Stimulated activated CD4-positive, alpha-beta T cell treated with anti-CD3 and anti-CD28 coated beads, Interleukin-1b, Interleukin-23, amount 100 ng/mL, for 24 hours (primary cell): Measurements from ENCODE around the gene ZNFX1.
"Not testable (repeated sequence)": the region's sequence is repeated elsewhere in the genome, so short reads cannot be mapped to it uniquely, and the experiment has no call there.

Experiments used
- DNase-seq, 4 experiments: peaks; one replicate each; pipeline ENCODE4 v3.0.0-alpha.2; 2020; ENCODE audit warnings: low read depth in 4 of 4, low spot score in 1 of 4

The ZNFX1 gene

DNA sequence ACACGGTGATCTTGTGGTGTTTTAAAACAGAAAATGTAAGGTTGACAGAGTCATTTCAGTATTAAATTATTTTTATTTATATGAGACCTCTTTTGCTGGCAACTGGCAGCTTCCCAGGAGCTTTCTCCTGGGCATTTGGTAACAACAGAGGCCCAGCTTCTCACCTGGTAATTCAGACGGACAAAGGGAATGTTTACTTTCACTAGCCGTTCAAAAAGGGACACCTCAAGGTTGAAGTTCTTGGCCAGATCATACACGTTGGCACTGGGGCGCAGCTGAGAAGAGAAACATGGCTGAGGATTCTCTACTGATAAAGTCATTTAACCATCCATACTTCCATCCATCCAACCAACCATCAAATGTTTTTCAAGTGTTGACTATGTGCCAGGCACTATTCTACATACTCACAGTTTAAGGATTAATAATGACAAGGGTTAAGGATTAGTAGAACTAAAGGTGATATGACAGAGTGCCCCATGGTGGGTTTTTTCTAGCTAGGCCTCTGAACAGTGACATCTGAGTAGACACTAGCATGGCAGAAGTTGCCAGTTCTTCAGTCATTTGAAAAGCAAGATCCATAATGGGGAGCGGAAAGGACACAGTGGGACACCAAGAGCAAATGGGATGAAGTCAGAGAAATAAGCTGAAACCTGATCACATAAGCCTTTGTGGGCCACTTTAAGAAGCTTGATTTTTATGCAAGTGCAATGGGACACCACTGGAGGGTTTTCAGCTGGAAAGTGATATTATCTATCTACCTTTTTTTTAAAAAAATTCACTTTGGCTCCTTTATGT lies 25.1 kb downstream of the ZNFX1 start:
- no peak for DNase-seq

- no peak for DNase-seq
Observed at GRCh38 chr20:49248879-49249665, 28.8 kb downstream of the ZNFX1 start.

DNA sequence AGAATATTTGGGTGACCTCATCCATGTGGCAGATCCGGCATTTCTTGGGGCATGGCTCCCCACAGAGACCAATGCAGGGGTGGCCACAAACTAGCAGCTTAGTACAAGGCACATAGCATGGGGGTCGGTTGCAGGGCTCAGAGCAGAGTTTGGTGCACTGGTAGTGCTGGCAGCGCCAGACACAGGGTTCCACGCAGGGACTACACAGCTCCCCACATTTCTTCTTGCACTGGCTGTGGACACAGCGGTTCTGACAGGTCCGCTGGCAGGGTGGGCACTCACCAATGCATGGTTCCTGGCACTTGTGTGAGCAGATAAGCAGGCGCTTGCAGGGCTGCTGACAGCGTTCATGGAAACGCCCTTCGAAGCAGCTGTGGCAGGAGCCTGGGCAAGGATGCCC lies 29.6 kb downstream of the ZNFX1 start:
- DNase-seq, result no peak

DNA sequence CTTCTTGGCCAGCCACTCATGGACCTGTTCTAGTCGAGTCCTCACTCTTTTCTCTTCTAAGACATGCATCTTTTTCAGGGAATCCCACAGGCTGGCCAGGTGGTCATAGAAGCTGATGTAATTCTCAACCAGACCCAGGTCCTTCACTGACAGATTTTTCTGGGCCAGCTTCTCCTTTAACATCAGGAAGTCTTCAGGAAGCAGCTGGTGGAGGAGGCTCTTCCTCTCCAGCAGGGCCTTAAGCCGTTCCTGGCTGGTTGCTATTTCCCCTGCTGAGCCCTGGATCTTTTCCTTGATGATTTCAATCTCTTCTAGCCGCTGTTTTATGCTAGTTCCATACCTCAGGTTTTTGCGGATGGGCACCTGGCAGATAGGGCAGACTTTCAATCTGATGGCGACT lies 30.1 kb downstream of the ZNFX1 start:
- DNase-seq, result no peak

- DNase-seq, result no peak
Observed at GRCh38 chr20:49247169-49247723, 30.6 kb downstream of the ZNFX1 start.

DNA sequence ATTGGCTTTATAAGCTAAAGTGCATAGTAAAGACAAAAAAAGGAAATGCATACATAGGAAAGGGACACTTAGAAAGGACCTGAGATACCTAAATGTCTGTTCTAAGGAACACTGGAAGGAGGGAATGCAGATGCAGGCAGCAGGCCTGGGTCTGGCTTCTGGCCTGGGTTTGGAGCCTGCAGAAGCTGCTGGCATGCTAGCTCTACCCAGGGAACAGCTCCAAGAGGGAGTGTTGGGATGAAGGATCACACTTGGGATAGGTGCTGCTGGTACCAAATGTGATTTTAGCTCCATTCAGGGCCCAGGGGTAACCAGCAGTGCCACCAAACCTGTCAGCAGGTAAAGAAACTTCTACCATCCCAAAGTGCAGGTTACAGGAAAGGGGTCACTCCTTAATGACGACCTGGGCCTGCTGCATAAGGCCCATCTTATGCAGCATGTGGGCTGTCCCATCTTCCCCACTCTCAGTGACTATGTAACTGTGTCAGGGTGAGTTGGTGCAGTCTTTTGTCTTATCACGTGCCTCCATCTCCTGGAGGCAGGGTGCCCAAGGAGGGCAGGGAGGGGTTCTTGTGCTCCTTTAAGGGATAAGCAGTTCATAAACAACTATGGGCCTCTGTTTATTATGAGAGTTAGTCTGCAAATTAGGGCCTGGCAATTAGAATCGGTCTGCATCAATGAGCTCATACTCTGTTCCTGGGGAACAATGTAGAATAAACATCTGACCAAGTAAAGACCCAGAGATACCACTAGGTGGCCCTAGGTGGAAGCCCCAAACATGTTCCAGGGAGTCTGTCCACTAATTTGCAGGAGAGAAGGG lies 31.7 kb downstream of the ZNFX1 start:
- DNase-seq, result no peak

DNA sequence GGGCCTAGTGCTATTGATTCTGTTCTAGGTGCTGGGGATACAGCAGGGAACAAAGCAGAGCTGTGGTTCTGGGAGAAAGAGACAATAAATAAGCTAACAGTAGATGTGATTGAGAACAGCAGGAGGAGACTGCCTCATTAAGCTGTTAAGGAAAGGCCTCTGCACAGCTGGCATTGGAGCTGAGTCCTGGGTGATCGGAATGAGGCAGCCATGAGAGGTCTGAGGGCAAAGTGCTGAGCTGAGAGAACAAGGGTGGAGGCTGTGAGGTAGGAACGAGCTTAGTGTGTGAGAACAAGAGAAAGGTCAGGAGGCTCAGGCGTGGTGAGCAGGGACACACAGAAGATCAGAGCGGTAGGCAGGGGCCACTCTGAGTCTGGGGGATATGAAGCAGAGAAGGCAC lies 40.3 kb downstream of the ZNFX1 start:
- DNase-seq, result no peak

DNA sequence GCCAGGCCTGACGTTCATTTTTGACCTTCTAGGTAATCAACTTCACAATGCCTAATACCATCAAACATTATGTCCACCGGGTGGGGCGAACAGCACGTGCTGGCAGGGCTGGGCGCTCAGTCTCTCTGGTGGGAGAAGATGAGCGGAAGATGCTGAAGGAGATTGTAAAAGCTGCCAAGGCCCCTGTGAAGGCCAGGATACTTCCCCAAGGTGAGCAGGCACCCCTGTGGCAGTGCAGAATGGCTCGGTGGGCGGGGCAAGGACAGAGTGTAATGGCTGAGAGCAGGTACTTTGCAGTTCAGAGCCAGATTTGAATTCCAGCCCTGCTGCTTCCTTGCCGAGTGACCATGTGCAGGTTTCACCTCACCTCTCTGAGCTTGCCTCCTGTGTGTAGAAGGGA lies 41.6 kb downstream of the ZNFX1 start:
- DNase-seq, result no peak

DNA sequence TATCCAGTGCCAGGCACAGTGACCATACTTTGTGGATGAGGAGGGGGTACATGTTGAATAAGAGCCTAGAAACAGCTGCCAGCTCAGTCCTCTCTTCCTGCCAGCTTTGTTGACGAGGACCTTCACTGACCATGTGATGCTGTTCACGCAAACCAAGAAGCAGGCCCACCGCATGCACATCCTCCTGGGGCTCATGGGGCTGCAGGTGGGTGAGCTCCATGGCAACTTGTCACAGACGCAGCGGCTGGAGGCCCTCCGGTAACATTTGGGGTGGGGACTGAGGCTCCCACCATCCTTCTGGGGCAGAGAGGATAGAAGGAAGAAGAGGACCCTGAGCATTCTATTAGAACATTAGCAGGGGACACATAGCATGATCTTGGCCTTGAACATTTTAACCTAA lies 43.0 kb downstream of the ZNFX1 start:
- DNase-seq, result no peak

DNA sequence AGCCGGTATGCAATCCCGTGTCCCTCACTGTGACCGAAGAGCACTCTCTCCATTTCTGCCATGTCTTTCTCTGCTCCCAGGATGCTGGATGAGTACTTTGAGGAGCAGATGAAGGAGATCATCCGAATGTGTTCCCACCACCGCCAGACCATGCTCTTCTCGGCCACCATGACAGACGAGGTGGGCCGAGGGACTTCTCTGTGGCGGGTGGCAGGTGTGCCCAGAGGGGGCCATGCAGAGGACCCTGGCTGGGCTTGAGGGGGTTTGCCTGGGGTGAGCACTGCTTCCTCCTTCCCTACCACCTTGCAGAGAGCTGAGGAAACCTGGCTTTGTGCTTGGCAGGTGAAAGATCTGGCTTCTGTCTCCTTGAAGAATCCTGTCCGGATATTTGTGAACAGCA lies 44.6 kb downstream of the ZNFX1 start:
- DNase-seq, result no peak

DNA sequence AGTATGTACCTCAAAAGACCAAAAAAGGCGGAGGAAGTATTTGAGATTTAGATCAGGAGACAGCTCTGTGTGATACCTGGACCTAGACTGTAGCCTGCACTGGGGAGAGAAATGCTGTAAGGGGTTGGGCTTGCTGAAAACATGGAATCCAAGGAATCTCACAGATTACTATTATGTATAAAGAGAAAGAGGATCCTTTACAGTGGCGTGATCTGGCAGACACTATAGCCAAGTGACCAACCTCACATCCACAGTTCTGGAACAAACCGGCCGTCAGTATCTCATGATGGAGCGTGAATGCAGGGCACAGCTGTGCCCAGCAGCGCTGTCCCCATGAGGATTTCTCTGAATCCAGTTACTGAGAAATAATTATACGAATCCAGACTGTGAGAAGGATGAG lies 46.4 kb downstream of the ZNFX1 start:
- no peak for DNase-seq

- no peak for DNase-seq
Observed at GRCh38 chr20:49230561-49231133, 47.2 kb downstream of the ZNFX1 start.

GRCh38 chr20:49230021-49230420 lies 47.8 kb downstream of the ZNFX1 start:
- no peak for DNase-seq

- no peak for DNase-seq
Observed at GRCh38 chr20:49229381-49229780, 48.5 kb downstream of the ZNFX1 start.

GRCh38 chr20:49228676-49229075 lies 49.2 kb downstream of the ZNFX1 start:
- DNase-seq, result no peak

GRCh38 chr20:49225896-49226295 lies 52.0 kb downstream of the ZNFX1 start:
- no peak for DNase-seq

DNA sequence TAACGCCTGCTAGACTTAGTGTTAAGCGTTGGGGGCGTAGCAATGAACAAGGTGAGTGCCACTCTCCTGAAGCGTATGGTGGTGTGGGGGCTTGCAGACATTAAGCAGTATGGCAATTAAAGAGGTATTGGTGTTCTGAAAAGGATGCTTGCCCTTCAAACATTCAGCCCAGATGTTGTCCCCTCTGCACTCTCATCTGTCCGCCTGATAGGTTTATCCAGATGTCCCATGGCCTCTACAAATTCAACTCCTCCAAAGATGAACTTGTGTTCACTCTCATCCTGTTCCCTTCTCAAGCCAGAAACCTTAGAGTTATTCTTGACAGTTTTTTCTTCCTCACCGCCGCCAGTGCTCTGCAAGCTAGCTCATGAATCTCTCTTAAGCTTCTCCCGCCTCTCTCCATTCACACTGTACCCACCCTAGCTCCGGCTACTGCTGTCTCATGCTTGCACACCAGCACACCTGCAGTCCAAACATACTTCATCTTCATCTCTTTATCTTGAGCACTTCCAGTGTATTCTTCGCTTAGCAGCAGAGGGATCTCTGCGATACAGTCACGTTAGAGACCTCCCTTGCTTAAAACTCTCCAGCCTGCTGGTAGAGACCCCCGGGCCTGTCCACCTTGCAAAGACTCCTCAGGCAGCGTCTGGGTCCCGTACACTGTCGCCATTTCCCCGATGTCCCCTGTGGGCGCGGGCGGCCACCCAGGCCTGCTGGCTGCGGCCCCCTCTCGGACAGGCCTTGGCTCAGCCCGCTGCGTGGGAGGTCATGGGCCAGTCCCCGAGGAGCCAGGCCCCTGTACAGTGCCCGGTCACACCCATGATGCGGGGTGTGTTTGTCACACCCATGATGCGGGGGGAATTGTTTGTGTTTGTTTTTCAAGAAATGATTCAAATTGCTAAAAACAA lies 57.7 kb downstream of the ZNFX1 start:
- DNase-seq, result no peak

DNA sequence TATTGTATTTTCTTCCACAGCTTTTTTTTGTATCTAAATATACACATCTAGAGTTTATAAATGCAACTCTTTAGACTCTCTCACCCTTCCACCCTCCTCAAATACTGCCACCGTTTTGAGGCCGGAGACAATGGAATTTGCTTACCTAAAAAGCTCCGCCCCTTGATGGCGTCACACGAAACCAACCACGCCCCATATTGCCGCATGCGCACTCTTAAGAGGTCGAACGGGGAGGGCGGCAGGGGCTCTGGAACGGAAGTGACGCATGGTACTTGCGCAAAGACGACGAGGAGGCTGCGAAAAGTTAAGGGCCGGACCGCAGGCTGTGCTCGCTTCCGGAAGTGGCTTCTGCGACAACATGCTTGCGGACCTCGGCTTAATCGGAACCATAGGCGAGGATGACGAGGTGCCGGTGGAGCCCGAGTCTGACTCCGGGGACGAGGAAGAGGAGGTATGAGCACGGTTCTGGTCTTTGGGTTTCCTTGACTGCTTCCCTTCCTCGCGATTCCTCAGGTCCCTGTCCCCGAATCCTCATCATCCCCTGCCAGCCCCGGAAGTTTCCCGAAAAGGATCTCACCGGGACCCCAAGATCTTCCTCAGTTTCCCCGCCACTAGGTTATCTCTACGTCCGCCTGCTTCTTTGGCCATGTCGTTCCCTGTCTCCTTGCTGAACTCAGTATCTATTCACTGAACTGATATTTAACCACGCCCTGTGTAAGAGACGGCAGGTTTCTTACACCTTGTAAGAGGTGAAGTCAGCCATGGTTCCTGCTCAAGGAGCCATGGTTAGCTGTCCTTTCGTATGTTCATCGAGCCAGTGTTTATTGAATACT lies 58.5 kb downstream of the ZNFX1 start, which contains the start of gene DDX27:
TSS of gene DDX27 (plus strand) at position 326 of the 833 bp plus-strand sequence. CDS start at position 359, 33 bp downstream.
- peak; percentile 84 to 93 (median 92) for DNase-seq

DNA sequence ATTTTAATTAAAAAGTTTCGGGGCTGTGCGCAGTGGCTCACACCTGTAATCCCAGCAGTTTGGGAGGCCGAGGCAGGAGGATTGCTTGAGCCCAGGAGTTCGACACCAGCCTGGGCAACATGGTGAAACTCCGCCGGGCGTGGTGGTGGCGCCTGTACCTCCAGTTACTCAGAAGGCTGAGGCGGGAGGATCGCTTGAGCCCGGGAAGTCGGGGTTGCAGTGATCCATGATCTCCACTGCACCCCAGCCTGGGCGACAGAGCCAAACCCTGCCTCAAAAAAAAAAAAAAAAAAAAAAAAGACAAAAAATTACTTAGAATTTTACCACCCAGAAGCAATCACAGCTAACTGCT lies 59.1 kb downstream of the ZNFX1 start:
- DNase-seq, result not testable (repeated sequence)
